ENCODE results near the gene TMEM8B.

GRCh38 chr9:35856206-35856605, 27.2 kb downstream of the TMEM8B start:
- TF ChIP-seq, protein P1, sequence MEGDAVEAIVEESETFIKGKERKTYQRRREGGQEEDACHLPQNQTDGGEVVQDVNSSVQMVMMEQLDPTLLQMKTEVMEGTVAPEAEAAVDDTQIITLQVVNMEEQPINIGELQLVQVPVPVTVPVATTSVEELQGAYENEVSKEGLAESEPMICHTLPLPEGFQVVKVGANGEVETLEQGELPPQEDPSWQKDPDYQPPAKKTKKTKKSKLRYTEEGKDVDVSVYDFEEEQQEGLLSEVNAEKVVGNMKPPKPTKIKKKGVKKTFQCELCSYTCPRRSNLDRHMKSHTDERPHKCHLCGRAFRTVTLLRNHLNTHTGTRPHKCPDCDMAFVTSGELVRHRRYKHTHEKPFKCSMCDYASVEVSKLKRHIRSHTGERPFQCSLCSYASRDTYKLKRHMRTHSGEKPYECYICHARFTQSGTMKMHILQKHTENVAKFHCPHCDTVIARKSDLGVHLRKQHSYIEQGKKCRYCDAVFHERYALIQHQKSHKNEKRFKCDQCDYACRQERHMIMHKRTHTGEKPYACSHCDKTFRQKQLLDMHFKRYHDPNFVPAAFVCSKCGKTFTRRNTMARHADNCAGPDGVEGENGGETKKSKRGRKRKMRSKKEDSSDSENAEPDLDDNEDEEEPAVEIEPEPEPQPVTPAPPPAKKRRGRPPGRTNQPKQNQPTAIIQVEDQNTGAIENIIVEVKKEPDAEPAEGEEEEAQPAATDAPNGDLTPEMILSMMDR (IDR thresholded peaks at IDR 0.05 in 8 of 11, conservative IDR thresholded peaks at IDR 0.05 in 3 of 11) = no peak
- no peak for TF ChIP-seq POLR2A (IDR thresholded peaks at IDR 0.05)
